IPS-20b (cell line): Measurements from ENCODE around the gene HAO2.

ENCODE experiments used
- H3K27ac ChIP-seq: one replicate; pipeline ENCODE4 v1.5.1; 2013; ENCODE audit warnings: low read length
- H3K27me3 ChIP-seq: 2 replicates; pipeline ENCODE4 v1.6.1; 2013; ENCODE audit warnings: mild to moderate bottlenecking, low read length, inconsistent platforms; ENCODE audit not compliant: insufficient read depth
- H3K36me3 ChIP-seq: 2 replicates; pipeline ENCODE4 v1.6.1; 2013; ENCODE audit warnings: low read depth, mild to moderate bottlenecking, inconsistent platforms, low read length, moderate library complexity; ENCODE audit not compliant: insufficient read depth
- H3K4me1 ChIP-seq: 2 replicates; pipeline ENCODE4 v1.6.1; 2013; ENCODE audit warnings: mild to moderate bottlenecking, control low read depth, inconsistent platforms, low read length, moderate library complexity; ENCODE audit not compliant: insufficient read depth
- H3K4me3 ChIP-seq: 2 replicates; pipeline ENCODE4 v1.5.1; 2013; ENCODE audit warnings: mild to moderate bottlenecking, low read length, inconsistent platforms
- H3K9ac ChIP-seq: 2 replicates; pipeline ENCODE4 v1.6.1; 2013; ENCODE audit warnings: low read depth, mild to moderate bottlenecking, inconsistent platforms, low read length, moderate library complexity
- H3K9me3 ChIP-seq: 2 replicates; pipeline ENCODE4 v1.6.1; 2013; ENCODE audit warnings: mild to moderate bottlenecking, low read depth, low read length, inconsistent platforms; ENCODE audit not compliant: insufficient read depth

HAO2 gene

GRCh38 chr1:119416006-119416640, 47.5 kb downstream of the HAO2 start:
- H3K4me3 ChIP-seq = no peak overlapping the region
- no peaks in the 10 kb centered on the region for H3K36me3 ChIP-seq
- no peaks in the 10 kb centered on the region; the same call in 1 of the 2 replicates for H3K27me3 ChIP-seq
- no peaks in the 10 kb centered on the region for H3K9me3 ChIP-seq
- no peak overlapping the region for H3K9ac ChIP-seq
- no peaks in the 10 kb centered on the region for H3K4me1 ChIP-seq
- no peak overlapping the region for H3K27ac ChIP-seq

- Histone ChIP-seq H3K9me3 (no peaks in the 10 kb centered on the region), H3K27ac (no peak overlapping the region), H3K36me3 (no peaks in the 10 kb centered on the region), H3K4me3 (no peak overlapping the region), H3K4me1 (peaks cover 9% of the 10 kb centered on the region; the same call in 1 of the 2 replicates), H3K27me3 (no peaks in the 10 kb centered on the region; the same call in 1 of the 2 replicates), H3K9ac (no peak overlapping the region)
These were observed 50.5 kb downstream of the HAO2 start for GRCh38 chr1:119419109-119419508.

- no peak overlapping the region for H3K27ac ChIP-seq
- peaks cover 9% of the 10 kb centered on the region; the same call in 1 of the 2 replicates for H3K4me1 ChIP-seq
- H3K4me3 ChIP-seq = no peak overlapping the region
- no peak overlapping the region for H3K9ac ChIP-seq
- no peaks in the 10 kb centered on the region for H3K27me3 ChIP-seq
- no peaks in the 10 kb centered on the region for H3K9me3 ChIP-seq
- no peaks in the 10 kb centered on the region for H3K36me3 ChIP-seq
These were observed 52.1 kb downstream of the HAO2 start for GRCh38 chr1:119420638-119421037.

- H3K9ac ChIP-seq = no peak overlapping the region
- no peaks in the 10 kb centered on the region for H3K27me3 ChIP-seq
- H3K36me3 ChIP-seq = no peaks in the 10 kb centered on the region
- no peak overlapping the region for H3K27ac ChIP-seq
- H3K4me3 ChIP-seq = no peak overlapping the region
- H3K9me3 ChIP-seq = no peaks in the 10 kb centered on the region
- H3K4me1 ChIP-seq = peaks cover 9% of the 10 kb centered on the region; the same call in 1 of the 2 replicates
These were observed 54.0 kb downstream of the HAO2 start for GRCh38 chr1:119422631-119423030.

- no peak overlapping the region for H3K4me3 ChIP-seq
- H3K27me3 ChIP-seq = no peaks in the 10 kb centered on the region
- no peaks in the 10 kb centered on the region for H3K9me3 ChIP-seq
- no peaks in the 10 kb centered on the region for H3K36me3 ChIP-seq
- peaks cover under 1% of the 10 kb centered on the region; the same call in 1 of the 2 replicates for H3K4me1 ChIP-seq
- H3K9ac ChIP-seq = no peak overlapping the region
- H3K27ac ChIP-seq = no peak overlapping the region
These were observed 60.4 kb downstream of the HAO2 start for GRCh38 chr1:119428991-119429390.

- H3K27me3 ChIP-seq = no peaks in the 10 kb centered on the region
- no peak overlapping the region for H3K9ac ChIP-seq
- H3K9me3 ChIP-seq = no peaks in the 10 kb centered on the region
These were observed 61.1 kb downstream of the HAO2 start for GRCh38 chr1:119429687-119430086.

GRCh38 chr1:119430486-119430885, 61.9 kb downstream of the HAO2 start:
- Histone ChIP-seq H3K9me3 (no peaks in the 10 kb centered on the region), H3K36me3 (no peaks in the 10 kb centered on the region), H3K9ac (no peak overlapping the region), H3K27ac (no peak overlapping the region), H3K4me3 (no peak overlapping the region), H3K27me3 (no peaks in the 10 kb centered on the region), H3K4me1 (no peaks in the 10 kb centered on the region)

More at GRCh38 chr1:119429687-119430086, 61.1 kb downstream of the HAO2 start:
- no peak overlapping the region for H3K27ac ChIP-seq
- H3K36me3 ChIP-seq = no peaks in the 10 kb centered on the region
- no peaks in the 10 kb centered on the region for H3K4me1 ChIP-seq
- no peak overlapping the region for H3K4me3 ChIP-seq

- Histone ChIP-seq H3K27me3 (no peaks in the 10 kb centered on the region), H3K9ac (no peak overlapping the region), H3K9me3 (no peaks in the 10 kb centered on the region), H3K36me3 (no peaks in the 10 kb centered on the region), H3K4me1 (no peaks in the 10 kb centered on the region), H3K27ac (no peak overlapping the region), H3K4me3 (no peak overlapping the region)
These were observed 63.3 kb downstream of the HAO2 start for GRCh38 chr1:119431836-119432235.

- Histone ChIP-seq H3K27me3 (no peaks in the 10 kb centered on the region), H3K36me3 (no peaks in the 10 kb centered on the region), H3K9ac (no peak overlapping the region), H3K4me3 (no peak overlapping the region), H3K4me1 (no peaks in the 10 kb centered on the region), H3K9me3 (no peaks in the 10 kb centered on the region), H3K27ac (no peak overlapping the region)
These were observed 66.5 kb downstream of the HAO2 start for GRCh38 chr1:119435052-119435451.

GRCh38 chr1:119438761-119439160, 70.2 kb downstream of the HAO2 start:
- no peaks in the 10 kb centered on the region for H3K4me1 ChIP-seq
- no peak overlapping the region for H3K27ac ChIP-seq
- H3K27me3 ChIP-seq = no peaks in the 10 kb centered on the region
- no peaks in the 10 kb centered on the region for H3K9me3 ChIP-seq
- no peak overlapping the region for H3K4me3 ChIP-seq
- H3K9ac ChIP-seq = no peak overlapping the region
- H3K36me3 ChIP-seq = no peaks in the 10 kb centered on the region

- no peaks in the 10 kb centered on the region for H3K4me1 ChIP-seq
- H3K9ac ChIP-seq = no peak overlapping the region
- H3K27ac ChIP-seq = no peak overlapping the region
- no peaks in the 10 kb centered on the region for H3K9me3 ChIP-seq
- H3K4me3 ChIP-seq = no peak overlapping the region
- no peaks in the 10 kb centered on the region for H3K36me3 ChIP-seq
- no peaks in the 10 kb centered on the region for H3K27me3 ChIP-seq
These were observed 72.2 kb downstream of the HAO2 start for GRCh38 chr1:119440721-119441307.

- no peak overlapping the region for H3K27ac ChIP-seq
- H3K27me3 ChIP-seq = no peaks in the 10 kb centered on the region
- no peak overlapping the region for H3K9ac ChIP-seq
- no peaks in the 10 kb centered on the region for H3K36me3 ChIP-seq
- H3K4me1 ChIP-seq = no peaks in the 10 kb centered on the region
- no peak overlapping the region for H3K4me3 ChIP-seq
- H3K9me3 ChIP-seq = no peaks in the 10 kb centered on the region
These were observed 74.2 kb downstream of the HAO2 start for GRCh38 chr1:119442756-119443155.
